Midbrain (tissue), 1 donor: ENCODE results near the gene MIDN.

Source experiments
- DNase-seq: peaks from one replicate; lab custom pipeline; 2025; lab: John Stamatoyannopoulos, UW

Gene MIDN

DNA sequence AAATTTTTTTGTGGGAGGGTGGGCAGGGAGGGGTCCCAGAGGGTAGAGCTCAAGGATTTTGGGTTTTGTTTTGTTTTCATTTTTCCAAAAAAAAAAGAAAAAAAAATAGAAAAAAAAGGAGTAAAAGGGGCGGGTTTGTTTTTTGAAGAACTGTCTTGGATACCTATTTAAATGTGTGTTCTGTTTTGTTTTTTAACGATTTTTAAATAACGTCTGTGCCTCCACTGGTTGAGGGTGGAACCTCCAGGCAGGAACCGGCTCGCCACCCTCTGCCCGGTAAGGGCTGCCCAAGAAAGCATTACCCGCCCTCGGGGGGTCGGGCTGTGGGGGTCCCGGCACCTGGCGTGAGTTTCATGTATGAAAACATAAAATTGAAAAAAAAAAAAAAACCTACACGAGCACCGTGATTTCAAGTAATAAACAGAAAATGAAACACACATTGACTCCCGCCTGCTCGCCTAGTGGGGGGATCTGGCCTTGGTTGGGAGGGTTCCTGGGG lies 10.4 kb downstream of the MIDN start:
- DNase-seq, result no peak

DNA sequence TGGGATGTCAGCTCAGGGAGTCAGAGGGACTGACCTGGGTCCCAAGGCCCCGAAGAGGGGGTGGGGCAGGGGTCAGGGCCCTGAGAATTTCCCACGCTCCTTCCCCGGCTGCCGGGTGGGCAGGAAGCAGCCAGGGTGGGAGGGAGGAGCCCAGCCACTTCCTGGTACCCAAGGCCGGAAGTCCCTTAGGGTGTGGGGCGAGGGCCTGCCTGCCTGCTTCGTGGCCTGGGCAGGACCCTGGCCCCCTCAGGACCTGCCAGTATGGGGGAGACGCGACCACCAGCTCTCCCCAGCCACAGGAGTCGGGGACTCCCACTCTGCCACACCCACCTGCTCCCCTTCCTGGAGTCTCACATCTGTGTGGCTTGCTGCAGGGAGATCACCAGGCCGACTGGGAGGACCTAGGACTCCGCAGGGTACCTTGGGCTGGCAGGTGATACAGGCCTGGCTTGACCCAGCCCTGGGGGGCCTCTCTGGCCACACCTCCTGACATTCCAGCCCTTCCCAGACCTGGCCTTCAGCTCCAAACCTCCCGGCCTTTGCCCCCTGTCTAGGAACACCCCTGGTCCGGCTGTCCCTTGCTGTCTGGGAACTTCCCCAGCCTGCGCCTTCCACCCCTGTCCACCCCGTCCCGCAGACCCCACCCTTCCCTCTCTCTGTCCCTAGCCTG lies 11.0 kb downstream of the MIDN start:
- peak; percentile 8 for DNase-seq

DNA sequence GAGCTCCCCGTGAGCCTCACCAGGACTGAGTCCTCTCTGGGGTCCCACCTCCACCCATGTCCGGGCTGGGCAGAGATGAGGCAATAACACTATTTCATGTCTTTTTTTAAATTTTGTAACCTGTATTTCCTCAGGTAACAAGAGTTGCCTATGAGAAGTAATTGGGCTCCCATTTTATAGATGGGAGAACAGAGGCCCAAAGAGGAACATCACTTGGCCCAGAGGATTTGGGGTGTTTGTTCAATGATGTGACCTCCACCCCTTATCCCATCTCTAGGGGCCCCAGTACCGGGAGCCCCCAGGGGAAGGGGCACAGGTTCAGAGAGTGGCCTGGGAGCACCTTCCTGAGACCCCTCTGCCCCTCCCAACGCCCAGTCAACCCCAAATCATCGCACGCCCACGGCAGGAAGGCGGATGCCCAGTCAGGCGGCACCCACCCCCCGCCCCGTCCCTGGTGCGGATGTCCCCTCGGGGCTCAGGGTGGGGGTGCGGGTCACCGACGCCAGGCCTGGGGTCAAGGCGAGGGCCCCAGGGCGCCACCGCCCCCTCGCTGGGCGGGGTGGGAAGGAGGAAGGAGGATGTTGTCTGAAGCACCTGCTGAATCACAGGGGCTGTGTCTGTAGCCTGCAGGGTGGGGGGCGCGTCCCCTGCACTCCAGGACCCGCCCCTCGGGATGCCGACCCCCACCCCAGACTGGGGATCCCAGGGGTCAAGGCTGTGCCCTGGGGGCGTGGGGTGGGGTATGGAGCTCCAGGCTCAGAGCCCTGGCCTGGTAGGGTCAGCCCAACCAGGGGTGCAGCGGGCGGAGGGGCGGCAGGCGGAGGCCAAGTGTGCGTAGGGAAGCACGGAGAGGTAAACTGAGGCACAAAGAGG lies 11.7 kb downstream of the MIDN start:
- DNase-seq, result no peak

DNA sequence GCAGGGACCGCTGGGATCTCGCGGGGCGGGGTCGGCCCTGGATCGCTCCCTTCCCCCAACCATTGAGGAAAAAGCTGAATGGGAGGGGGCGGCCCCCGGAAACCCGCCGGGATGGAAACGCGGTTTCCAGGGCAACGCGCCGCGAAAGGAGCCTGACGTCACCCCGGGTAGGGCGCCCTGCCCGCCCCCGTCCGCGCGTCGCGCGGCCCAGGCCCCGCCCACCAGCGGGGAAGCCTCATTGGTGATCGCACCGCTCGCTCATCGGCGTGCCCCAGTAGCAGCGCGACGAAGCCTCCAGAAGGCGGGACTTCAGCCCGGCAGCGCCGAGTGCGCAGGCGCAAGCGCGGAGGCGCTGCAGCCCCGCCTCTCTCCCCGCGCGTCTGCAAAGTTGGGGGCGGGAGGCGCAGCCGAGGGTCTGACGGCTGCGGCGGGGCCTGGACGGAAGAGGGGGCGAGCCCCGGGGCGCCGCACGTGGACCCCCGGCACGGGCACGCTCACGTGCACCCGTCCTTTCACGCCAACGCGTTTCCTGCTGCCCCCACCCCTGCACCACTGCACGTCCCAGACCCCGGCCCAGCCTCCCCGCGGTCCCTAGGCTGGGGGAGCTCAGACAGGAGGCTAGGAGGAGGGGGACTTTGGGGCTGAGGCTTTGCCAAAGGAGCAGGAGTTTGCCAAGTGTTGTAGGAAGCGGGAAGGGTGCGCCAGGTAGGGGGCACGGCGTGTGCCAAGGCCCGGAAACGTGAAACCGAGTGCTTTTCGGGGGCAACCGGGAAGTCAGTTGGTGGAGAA lies 12.6 kb downstream of the MIDN start:
- peak; percentile 94 for DNase-seq

DNA sequence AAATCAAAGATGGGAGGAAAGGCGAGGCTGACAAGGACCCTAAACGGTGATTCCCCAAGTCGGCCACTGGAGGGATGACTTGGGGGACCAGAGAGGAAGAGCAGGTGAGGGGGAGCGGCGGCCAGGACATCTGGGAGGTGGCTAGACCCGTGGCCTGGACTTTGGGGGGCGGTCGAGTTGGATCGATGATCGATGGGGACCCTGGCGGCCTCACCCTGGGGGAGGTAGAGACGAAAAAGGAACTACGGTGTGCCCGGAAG lies 13.1 kb downstream of the MIDN start:
- DNase-seq, result no peak

DNA sequence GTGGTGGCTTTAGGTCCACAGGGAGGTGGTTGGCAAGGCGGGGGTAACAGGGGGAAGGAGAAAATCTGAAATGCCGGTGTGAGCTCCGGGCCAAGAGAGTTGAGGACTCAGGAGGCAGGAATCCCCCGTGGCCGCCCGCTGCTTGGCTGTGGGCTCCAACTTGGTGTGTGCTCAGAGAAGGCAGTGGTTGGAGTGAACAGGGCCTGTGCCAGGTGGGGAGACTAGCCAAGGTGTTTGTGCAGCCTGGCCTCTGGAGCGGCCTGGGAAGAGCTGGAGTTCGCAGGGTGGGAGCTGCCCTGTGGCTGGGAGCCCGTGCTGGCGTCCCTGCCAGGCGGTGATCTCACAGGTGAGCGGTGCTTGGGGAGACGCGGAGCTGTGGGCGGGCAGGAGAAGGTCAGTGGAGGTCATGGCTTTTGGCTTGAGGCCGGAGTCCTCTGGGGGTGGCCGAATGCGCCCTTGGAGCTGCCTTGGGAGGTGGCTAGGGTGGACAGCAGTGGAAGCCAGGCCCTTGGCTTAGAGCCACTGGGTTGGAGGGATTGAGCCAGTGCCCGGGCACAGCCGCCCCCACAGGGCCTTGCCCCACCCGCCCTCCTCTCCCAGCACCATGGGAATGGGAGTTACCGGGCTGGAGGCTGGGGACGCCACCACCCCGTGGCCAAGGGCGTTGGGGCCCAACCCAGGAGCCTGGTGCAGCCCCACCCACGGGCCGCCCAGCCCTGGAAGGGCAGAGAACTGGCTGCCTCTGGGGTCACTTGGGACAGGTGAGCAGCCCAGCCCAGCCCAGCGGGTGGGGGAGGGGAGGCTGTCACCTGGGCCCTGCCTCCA lies 13.6 kb downstream of the MIDN start:
- DNase-seq, result peak; percentile 44

DNA sequence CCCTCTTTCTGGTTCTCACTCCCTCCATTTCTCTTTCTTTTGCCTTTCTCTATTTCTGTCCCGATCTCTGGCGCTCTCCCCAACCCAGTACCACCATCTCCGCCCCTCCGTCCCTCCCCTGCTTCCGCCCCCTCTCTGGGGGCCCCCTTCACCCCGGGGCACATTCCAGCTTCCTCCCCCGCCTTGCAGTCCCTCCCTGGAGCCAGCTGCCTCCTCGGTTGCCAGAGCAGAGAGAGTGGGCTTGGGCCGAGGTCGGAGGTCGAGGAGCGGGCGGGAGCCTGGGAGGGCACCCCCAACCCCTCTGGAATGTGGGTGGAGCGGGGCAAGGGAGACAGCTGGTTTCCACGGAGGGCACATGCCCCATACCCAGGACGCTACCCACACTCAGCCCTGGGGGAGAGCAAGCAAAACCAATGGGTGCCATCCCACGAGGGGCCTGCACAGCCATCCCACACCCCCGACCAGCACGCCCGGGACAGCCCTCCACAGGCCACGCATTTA lies 14.3 kb downstream of the MIDN start:
- DNase-seq, result no peak

DNA sequence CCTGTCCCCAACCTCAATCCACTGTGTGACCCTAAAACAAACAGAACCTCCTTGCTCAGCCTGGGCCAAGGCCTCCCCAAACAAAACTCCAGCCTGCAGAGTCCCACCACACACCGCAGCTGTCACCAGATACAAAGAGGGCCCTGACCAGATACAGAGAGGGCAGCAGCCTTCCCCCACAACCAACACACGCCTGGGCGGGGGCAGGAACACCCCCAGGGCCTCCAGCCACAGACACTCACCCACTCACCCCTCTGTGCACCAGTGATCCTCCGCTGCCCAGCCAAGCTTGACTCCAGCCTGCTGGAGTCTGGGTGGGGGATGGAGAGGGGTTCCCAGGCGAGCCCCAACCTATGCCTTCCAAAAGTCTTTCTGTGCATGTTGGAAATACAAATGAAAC lies 14.8 kb downstream of the MIDN start:
- DNase-seq, result no peak

DNA sequence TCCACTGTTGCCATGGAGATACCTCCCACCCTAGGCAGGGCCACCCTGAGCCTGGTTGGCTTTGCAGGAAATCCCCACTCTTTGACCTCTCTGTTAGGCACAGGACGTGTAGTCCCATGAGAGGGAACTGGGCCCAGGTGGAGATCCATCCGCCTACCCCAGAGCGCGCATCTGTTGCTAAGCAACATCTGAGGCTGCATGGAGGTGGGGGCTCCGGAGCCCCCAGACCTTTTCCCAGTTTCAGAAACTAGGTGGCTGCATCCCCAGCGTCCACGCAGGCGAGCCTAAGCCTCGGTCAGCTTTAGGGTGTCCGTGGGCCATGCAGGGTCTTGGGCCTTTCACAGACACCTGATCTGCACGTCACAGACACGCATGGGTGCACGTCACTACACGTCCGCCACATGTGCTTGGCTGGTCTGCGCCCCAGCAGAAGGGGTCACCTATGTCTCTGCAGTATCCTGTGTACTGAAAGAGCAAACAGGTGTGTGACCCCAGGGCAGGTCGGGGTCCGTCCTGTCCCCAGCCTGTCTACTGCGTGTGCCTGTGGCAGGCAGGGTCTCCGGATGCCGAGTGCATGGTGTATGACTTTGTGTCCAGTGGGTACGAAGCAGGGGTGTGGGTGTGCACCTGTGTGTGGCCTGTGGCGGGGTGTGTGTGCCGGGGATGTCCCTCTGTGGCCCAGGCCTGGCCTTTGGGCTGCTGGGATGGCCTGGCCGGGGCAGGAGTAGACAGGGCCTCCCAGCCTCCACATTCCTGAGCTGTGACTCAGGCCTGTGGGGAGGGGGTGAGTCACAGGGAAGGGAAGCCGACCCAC lies 16.6 kb downstream of the MIDN start:
- DNase-seq, result no peak

DNA sequence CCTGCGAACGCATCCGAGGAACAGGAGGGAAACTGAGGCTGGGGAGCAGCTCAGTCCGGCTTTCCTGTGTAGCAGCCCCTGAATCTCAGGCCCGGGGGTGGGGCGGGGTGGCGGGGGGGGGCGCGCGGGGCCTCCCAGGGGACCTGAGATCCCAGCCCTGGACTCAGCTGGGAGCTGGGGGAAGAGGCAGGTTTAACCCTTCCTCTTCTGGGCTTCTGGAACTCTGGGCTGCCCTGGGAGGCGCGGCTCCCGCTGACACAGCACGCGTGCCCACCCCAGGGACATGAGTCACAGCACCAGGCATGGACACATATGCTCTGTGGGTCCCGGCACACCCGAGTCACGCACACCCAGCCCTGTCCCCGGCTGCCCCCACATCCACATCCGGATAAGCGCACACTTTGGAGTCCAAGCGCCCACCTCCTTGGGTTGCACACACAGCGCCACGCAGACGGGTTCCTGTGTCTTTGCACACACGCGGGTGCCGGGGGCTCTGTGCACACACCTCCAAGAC lies 17.3 kb downstream of the MIDN start:
- no peak for DNase-seq

DNA sequence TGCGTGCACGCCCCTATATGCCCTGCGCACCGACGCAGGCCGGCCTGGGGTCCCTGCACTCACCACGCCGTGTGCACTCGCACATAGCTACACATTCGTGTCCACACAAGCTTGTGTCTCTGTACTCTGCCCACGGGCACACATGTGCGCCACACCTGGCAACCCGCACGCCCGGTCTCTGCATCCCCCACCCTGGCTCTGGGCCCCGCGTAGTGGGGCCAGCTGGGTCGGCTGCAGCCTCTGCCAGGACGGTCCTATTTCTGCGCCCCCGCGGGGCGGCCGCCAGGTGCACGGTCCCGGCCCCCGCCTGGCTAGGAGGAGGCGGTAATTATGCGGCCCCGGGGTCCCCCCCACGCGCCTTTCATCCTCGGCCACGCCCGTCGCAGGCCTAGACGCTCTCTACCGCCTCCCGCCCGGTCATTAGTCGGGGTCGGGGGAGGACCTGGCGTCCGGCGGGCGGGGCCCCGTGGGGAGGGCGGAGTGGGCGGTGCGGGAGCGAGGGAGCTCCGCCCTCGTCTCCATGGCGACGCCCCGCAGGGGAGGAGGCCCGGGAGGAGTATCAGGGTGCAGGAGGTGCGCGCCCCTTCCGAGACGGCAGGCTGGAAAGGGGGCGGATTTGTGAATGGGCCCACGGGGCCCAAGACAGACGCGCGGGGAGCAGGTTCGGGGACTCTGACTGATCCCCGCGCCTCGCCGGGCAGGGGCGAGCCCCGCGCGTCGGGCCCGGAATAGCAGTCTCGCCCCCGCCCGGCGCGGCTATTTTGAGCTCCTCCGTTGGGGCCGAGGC lies 17.9 kb downstream of the MIDN start:
- DNase-seq, result peak; percentile 53

DNA sequence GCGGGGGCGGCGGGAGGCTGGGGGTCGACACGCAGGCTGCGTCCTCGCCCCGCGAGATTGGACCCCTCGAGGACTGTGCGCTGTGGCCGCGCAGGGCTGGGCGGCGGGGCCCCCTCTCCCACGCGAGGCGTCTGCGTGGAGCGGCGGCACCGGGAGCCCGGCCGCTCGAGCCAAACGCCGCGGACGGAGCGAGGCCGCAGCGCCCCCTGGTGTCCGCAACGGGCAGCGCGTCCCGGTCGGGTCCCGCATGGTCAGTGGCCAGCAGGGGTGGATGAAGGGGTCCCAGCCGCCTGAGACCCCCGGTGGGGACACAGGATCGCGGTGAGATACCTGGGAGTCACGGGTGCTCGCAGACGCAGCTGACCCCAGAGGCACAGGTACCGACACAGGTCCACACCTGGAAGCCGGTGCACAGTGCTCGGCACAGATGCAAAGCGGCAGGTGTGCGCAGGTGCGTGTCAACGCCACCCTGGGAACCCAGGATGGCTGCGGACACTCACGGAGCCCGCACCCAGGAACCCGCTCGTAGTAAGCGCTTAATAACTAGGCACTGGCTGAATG lies 18.6 kb downstream of the MIDN start:
- DNase-seq, result peak; percentile 83

DNA sequence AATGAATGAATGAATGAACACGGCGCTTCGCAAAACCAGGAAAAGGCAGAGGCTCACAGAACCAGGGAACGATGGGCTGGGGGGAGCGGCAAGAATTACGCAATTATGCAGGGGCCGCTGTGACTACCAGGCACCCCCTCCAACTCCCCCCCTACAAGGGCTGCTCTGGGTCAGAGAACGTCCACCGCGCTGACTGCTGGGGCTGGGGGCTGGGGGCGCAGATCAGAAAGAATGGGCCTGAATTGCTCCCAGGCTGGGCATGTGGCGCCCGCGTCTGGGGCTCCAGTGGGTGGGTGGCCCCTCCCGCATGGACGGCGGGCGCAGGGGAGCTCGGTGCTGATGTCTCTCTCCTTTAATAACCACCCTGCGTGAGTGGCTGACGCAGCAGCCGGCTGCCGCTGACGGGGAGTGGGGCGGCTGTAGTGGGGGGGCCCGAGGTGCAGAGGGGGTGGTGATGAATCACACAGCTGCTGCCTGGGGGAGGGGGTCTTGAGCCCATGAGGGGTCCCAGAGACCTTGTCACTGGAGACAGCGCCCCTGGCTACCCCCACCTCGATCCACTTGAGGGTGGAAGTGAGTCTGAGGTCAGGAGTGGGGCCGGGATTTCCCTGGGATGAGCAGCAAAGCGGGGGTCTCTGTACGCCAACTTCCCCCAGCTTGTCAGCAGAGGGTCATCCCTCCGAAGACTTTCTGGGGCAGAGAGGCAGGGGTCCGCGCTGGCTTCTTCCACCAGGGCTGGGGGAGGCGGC lies 19.3 kb downstream of the MIDN start:
- peak; percentile 4 for DNase-seq

DNA sequence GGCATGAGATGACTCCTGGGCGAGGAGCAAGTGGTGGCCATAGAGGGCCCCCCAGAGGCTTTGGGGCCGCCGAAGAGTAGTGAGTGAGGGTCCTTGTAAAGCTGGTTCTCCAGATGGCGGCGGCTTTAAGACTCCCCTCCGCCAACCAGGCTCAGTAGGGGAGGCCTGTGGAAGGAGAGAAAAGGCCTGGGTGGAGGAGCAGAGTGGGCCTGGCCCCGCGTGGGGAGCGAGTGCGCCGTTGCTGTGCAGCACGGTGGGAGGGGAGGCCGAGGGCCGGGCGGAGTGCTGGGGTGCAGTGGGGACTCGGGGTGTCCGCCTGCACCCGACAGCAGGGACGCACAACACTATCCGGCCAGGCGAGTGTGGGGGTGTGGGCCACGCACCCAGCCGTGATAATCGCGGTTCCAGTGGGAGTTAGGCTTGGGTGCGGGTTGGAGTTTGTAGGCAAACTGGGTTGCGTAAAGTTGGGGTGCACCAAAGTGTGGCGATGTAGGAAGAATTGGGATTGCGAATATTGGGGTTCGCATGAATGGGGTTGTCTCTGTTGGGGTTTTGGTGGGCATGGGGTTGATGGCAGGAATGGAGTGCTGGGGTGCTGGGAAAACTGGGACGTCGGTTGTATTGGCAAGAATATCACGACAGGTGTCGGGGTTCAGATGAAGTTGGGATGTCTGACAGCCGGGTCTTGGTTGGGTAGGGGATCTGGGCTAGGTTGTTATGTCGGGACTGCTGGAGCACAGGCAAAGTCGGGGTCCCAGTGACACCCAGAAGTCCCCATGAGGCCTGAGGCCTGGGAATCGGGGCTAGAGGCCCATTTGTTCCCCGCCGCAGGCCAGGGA lies 20.1 kb downstream of the MIDN start:
- DNase-seq, result peak; percentile 13

DNA sequence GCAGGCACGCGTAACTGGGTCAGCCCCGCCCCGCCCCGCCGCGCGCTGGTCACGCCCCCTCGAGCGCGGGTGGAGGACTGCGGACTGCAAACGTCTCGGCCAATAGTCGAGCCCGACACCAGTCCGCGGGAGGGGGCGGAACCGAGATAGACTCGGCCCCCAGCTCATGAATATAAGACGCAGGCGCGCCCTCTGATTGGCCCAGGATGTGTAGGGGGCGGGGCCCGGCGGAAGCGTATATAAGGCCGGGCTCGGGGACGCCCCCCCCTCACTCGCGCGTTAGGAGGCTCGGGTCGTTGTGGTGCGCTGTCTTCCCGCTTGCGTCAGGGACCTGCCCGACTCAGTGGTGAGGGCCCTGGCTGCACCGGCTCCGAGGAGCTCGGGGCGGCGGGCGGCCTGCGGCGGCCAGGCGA lies 20.7 kb downstream of the MIDN start, which contains the start of gene CIRBP:
TSS of gene CIRBP (plus strand) at position 268 of the 413 bp plus-strand sequence. CDS start 1,602 bp downstream, outside the sequence.
- DNase-seq, result peak; percentile 99

DNA sequence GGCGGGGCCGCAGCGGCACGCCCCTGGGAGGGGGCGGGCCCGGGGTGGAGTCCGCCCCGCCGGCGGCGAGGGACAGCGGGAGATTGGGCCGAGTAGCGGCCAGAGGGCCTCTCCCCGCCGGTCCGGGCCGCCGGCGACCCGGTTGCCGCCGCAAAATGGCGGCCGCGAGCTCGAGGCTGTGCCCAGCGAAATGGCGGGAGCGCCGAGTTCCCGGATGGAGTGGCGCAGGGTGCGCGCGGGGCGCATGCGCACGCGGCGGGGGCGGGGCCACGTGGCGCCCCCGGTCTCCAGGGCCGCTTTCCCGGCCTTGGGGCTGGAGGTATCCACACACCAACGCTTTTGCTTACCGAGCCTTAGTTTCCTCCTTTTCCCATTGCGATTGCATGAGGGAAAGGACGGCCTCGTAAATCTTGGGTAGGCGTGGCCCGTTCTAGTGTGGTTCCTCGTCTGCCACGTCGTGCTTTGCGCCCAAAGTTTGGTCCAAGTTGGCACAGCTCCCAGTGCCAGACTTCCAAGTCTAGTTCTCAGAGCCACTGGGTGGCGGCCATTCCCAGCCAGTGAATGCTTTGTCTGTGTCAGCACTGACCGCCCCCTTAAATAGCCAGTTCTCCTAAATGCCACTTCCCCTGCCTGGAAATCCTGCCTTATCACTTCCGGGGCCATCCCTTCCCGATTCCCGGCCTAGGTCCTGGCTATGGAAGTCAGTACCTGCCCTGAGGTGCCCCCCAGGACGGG lies 21.3 kb downstream of the MIDN start:
- peak; percentile 89 for DNase-seq
